IMR-90 (cell line): Measurements from ENCODE around the gene CLASP1. TPM values are rescaled to one million over a fixed set of nuclear protein-coding genes. Genes with fewer than 3 reads are reported as not detected.
A peak's percentile ranks its signal among the peaks of the same experiment; 100 is the strongest.

Experiments
- ATAC-seq: fragments of 200-7000 bp; cut with Tn5 transposase; 2 replicates; pipeline ENCODE4 v1.9.1; 2020; ENCODE audit warnings: low read depth, mild to moderate bottlenecking, moderate library complexity
- BruUV-seq: library from RNA; stranded (reverse); fragments of 400-500 nt; replicated peaks from 2 replicates; lab custom pipeline; 2021; lab: Mats Ljungman, UMichigan
- CTCF ChIA-PET: fragments of 300-600 bp; formaldehyde crosslinking; extraction: SDS; loops from one replicate; lab custom pipeline; 2021; ENCODE audit warnings: antibody characterized with exemption; lab: Yijun Ruan, JAX
- POLR2A ChIA-PET: fragments of 300-600 bp; sonication (Branson Sonifier 250); formaldehyde crosslinking; loops from one replicate; lab custom pipeline; 2022; ENCODE audit warnings: antibody characterized with exemption; ENCODE audit not compliant: unreplicated experiment; lab: Charles Lee
- DNase-seq: peaks from one replicate; pipeline ENCODE4 v3.0.0; 2013
- H2AFZ ChIP-seq: replicated peaks from 2 replicates; pipeline ENCODE3; 2013; ENCODE audit warnings: low read length, mild to moderate bottlenecking; ENCODE audit not compliant: poor library complexity
- H2AK5ac ChIP-seq: 2 replicates; pipeline ENCODE4 v1.6.1; 2013; ENCODE audit warnings: low read depth, low read length, inconsistent platforms
- H2AK9ac ChIP-seq: replicated peaks from 2 replicates; pipeline ENCODE3; 2013; ENCODE audit warnings: mild to moderate bottlenecking, low read depth, low read length, moderate library complexity; ENCODE audit not compliant: poor library complexity
- H2BK120ac ChIP-seq: 2 replicates; pipeline ENCODE4 v1.6.1; 2013; ENCODE audit warnings: low read depth, low read length, inconsistent platforms
- H2BK15ac ChIP-seq: 3 replicates; pipeline ENCODE4 v1.6.1; 2013; ENCODE audit warnings: low read depth, low read length, inconsistent platforms
- H2BK20ac ChIP-seq: 2 replicates; pipeline ENCODE4 v1.6.1; 2013; ENCODE audit warnings: low read depth, mild to moderate bottlenecking, inconsistent platforms, low read length, moderate library complexity
- H2BK5ac ChIP-seq: 2 replicates; pipeline ENCODE4 v1.6.1; 2013; ENCODE audit warnings: mild to moderate bottlenecking, low read depth, low read length, inconsistent platforms; ENCODE audit not compliant: poor library complexity, severe bottlenecking
- H3K14ac ChIP-seq: replicated peaks from 2 replicates; pipeline ENCODE4 v1.6.1; 2013; ENCODE audit warnings: low read depth, low read length, inconsistent platforms
- H3K18ac ChIP-seq: 2 replicates; pipeline ENCODE4 v1.6.1; 2013; ENCODE audit warnings: low read depth, low read length, control low read depth
- H3K23ac ChIP-seq: 2 replicates; pipeline ENCODE4 v1.6.1; 2013; ENCODE audit warnings: low read depth, low read length, inconsistent platforms
- H3K27ac ChIP-seq: 2 replicates; pipeline ENCODE4 v1.5.1; 2013; ENCODE audit warnings: mild to moderate bottlenecking, control low read depth, low read length; ENCODE audit not compliant: insufficient read depth
- H3K27me3 ChIP-seq: 2 replicates; pipeline ENCODE4 v1.6.1; 2013; ENCODE audit warnings: low read length; ENCODE audit not compliant: control insufficient read depth, insufficient read depth
- H3K36me3 ChIP-seq: 2 replicates; pipeline ENCODE4 v1.6.1; 2013; ENCODE audit warnings: low read length, mixed read lengths; ENCODE audit not compliant: control insufficient read depth, insufficient read depth
- H3K4ac ChIP-seq: 2 replicates; pipeline ENCODE4 v1.6.1; 2013; ENCODE audit warnings: low read depth, low read length, inconsistent platforms
- H3K4me1 ChIP-seq: 2 replicates; pipeline ENCODE4 v1.6.1; 2013; ENCODE audit warnings: low read length, mixed read lengths; ENCODE audit not compliant: control insufficient read depth, insufficient read depth
- H3K4me2 ChIP-seq: 2 replicates; pipeline ENCODE4 v1.6.1; 2013; ENCODE audit warnings: low read depth, mild to moderate bottlenecking, control low read depth, low read length, moderate library complexity
- H3K4me3 ChIP-seq: 2 replicates; pipeline ENCODE4 v1.5.1; 2013; ENCODE audit warnings: low read depth, mild to moderate bottlenecking, control low read depth, low read length, moderate library complexity; ENCODE audit not compliant: insufficient read depth
- H3K56ac ChIP-seq: 2 replicates; pipeline ENCODE4 v1.6.1; 2013; ENCODE audit warnings: low read length, inconsistent platforms; ENCODE audit not compliant: insufficient read depth; ENCODE audit errors: extremely low read depth
- H3K79me1 ChIP-seq, 2 experiments: 2 replicates each; pipeline ENCODE4 v1.6.1; 2013; ENCODE audit warnings: low read length in 2 of 2, inconsistent platforms in 1 of 2, low read depth in 1 of 2
- H3K9ac ChIP-seq: 2 replicates; pipeline ENCODE4 v1.6.1; 2013; ENCODE audit warnings: low read depth, low read length, control low read depth
- H3K9me1 ChIP-seq: 2 replicates; pipeline ENCODE4 v1.6.1; 2013; ENCODE audit warnings: low read length, inconsistent platforms; ENCODE audit not compliant: insufficient read depth
- H3K9me3 ChIP-seq: 2 replicates; pipeline ENCODE4 v1.6.1; 2013; ENCODE audit warnings: low read length; ENCODE audit not compliant: control insufficient read depth, insufficient read depth
- H4K20me1 ChIP-seq: 2 replicates; pipeline ENCODE4 v1.6.1; 2013; ENCODE audit warnings: low read length, inconsistent platforms; ENCODE audit not compliant: insufficient read depth
- H4K5ac ChIP-seq: 2 replicates; pipeline ENCODE4 v1.6.1; 2013; ENCODE audit warnings: mild to moderate bottlenecking, low read depth, low read length, control low read depth
- H4K8ac ChIP-seq, 2 experiments: 2 replicates each; pipeline ENCODE4 v1.6.1; 2013; ENCODE audit warnings: low read depth in 2 of 2, low read length in 2 of 2, control low read depth in 1 of 2, inconsistent platforms in 1 of 2
- H4K91ac ChIP-seq: 2 replicates; pipeline ENCODE4 v1.6.1; 2013; ENCODE audit warnings: low read depth, low read length, inconsistent platforms; ENCODE audit not compliant: insufficient read depth
- POLR2A ChIP-seq: IDR thresholded peaks from 2 replicates; pipeline ENCODE4 v1.6.1; 2012; ENCODE audit warnings: mild to moderate bottlenecking, low read depth, low read length
- USF2 ChIP-seq: fragments of 150-350 bp; IDR thresholded peaks from 2 replicates; pipeline ENCODE4 v1.6.1; 2017; ENCODE audit warnings: mild to moderate bottlenecking, antibody characterized with exemption, low read length, low read depth
- WGBS, 2 experiments: methylation state at CpG; one replicate each; pipeline versions ENCODE4 v1.1.5 to v1.1.7; 2013; ENCODE audit warnings: missing lambda C conversion rate in 2 of 2; ENCODE audit not compliant: insufficient read length in 1 of 2; ENCODE audit errors: extremely low coverage in 2 of 2; 5-methylcytosine and 5-hydroxymethylcytosine counted together
- dilution Hi-C: fragments of 300-500 bp; cut with HindIII; formaldehyde crosslinking; loops from one replicate; pipeline ENCODE4 v1.14.3; 2018; ENCODE audit warnings: low sequenced_read_pairs; ENCODE audit not compliant: unreplicated experiment
- in situ Hi-C: fragments of 300-500 bp; cut with MboI; formaldehyde crosslinking; loops from 3 replicates; pipeline ENCODE4 v1.14.3; 2019; ENCODE audit warnings: low sequenced_read_pairs, inconsistent platforms, mixed read lengths
- intact Hi-C: fragments of 100-400 bp; cut with micrococcal nuclease; formaldehyde crosslinking; loops from 2 replicates; pipeline ENCODE4 v1.10.0; 2022
- polyA plus RNA-seq, 3 experiments: library from polyadenylated mRNA; depleted of rRNA; stranded (reverse); fragments of >200 nt; gene quantifications; 2 replicates each; pipeline ENCODE4 v1.2.3, GENCODE V29; 2012; ENCODE audit warnings: low replicate concordance in 1 of 3
- total RNA-seq: library from RNA; depleted of rRNA; stranded (reverse); fragments of >200 nt; gene quantifications from 2 replicates; pipeline ENCODE4 v1.2.3, GENCODE V29; 2012
- TF ChIP-seq, protein P1 (sequence below): fragments of 150-350 bp; IDR thresholded peaks from 2 replicates; pipeline ENCODE4 v1.6.1; 2016; ENCODE audit warnings: low read depth, mild to moderate bottlenecking, low read length, moderate library complexity, borderline replicate concordance

Gene CLASP1
- total and polyA plus RNA-seq, 2 of the 4 experiments (the other 2 are of a cell fraction): 12.3 to 33.7 TPM

DNA sequence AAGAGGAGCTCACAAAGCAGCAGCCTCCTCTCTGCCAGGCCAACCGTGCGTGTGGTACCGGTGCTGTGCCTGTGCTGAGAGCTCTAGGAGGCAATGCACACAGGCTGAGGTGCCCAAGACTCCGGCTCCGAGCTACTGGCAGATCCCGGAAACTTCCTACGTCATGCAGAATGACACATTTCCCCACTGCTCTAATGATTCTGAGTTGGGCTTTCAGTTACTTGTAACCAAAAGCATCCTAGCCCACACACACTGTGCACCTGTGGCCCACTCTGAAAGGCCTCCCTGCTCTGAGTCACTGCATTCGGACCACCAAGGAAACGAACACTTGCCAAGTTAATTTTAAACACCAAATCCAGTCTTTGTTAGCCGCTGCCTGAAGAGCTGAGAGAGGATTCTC is 127.9 kb downstream of the CLASP1 start:
- WGBS, 2 experiments: 100% methylated on average over 4 of the region's 10 CpGs; no CpG with 5 or more reads in 1 of the 2 experiments
- in situ Hi-C loops: loop anchor here (10.0 kb wide), 2 partner anchors 67 to 107 kb away; no protein-coding TSS in a partner anchor
- Histone ChIP-seq H4K8ac (no peak overlapping the region), H2AK5ac (no peak overlapping the region), H2AK9ac (no peak overlapping the region), H3K23ac (no peak overlapping the region), H3K79me1 (peaks cover 18 to 59% of the 10 kb centered on the region in 2 experiments), H4K91ac (no peak overlapping the region), H4K20me1 (peaks cover 3% of the 10 kb centered on the region; the same call in 1 of the 2 replicates), H3K27ac (no peak overlapping the region), H2AFZ (peak overlapping the region; percentile 56), H3K4ac (no peak overlapping the region), H3K27me3 (no peaks in the 10 kb centered on the region), H4K5ac (no peak overlapping the region), H3K14ac (no peak overlapping the region), H3K4me3 (no peak overlapping the region), H3K36me3 (peaks cover 28% of the 10 kb centered on the region), H2BK20ac (no peak overlapping the region), H2BK120ac (no peak overlapping the region), H3K56ac (no peak overlapping the region), H3K9ac (no peak overlapping the region), H3K4me1 (peaks cover 4% of the 10 kb centered on the region; the same call in 1 of the 2 replicates), H3K18ac (no peak overlapping the region), H3K9me3 (no peaks in the 10 kb centered on the region), H3K9me1 (peaks cover 30% of the 10 kb centered on the region), H2BK15ac (no peak overlapping the region), H3K4me2 (no peak overlapping the region), H2BK5ac (no peak overlapping the region)
- DNase-seq: peak; percentile 80
- intact Hi-C loops: no loop called here
- TF ChIP-seq, protein P1, sequence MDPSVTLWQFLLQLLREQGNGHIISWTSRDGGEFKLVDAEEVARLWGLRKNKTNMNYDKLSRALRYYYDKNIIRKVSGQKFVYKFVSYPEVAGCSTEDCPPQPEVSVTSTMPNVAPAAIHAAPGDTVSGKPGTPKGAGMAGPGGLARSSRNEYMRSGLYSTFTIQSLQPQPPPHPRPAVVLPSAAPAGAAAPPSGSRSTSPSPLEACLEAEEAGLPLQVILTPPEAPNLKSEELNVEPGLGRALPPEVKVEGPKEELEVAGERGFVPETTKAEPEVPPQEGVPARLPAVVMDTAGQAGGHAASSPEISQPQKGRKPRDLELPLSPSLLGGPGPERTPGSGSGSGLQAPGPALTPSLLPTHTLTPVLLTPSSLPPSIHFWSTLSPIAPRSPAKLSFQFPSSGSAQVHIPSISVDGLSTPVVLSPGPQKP: no peak
- TF ChIP-seq USF2 (no peak), POLR2A (no peak)
- no TSS peak for BruUV-seq
- POLR2A ChIA-PET: no interaction called here
- CTCF ChIA-PET: no interaction called here
- dilution Hi-C loops: no loop called here
- no peak for ATAC-seq
